WTC11 (cell line): ENCODE results near the gene ABHD16B. TPM values are rescaled to one million over a fixed set of nuclear protein-coding genes. Genes with fewer than 3 reads are reported as not detected.

Experiments used
- ATAC-seq: fragments of 200-7000 bp; cut with Tn5 transposase; 2 replicates; pipeline ENCODE4 v1.10.0; 2021; ENCODE audit warnings: mild to moderate bottlenecking, moderate library complexity
- CTCF ChIA-PET: fragments of 300-600 bp; sonication (Branson Sonifier 250); formaldehyde crosslinking; loops from one replicate; lab custom pipeline; 2021; ENCODE audit warnings: antibody characterized with exemption; lab: Charles Lee
- POLR2A ChIA-PET: fragments of 350-600 bp; sonication (Branson Sonifier 250); formaldehyde crosslinking; loops from one replicate; lab custom pipeline; 2021; ENCODE audit warnings: antibody characterized with exemption; lab: Charles Lee
- DNase-seq: peaks from one replicate; pipeline ENCODE4 v3.0.0; 2021; ENCODE audit warnings: low spot score
- H3K27ac Mint-ChIP-seq: 2 replicates; pipeline ENCODE4 v1.8.0; 2021; ENCODE audit warnings: mixed read lengths
- H3K27me3 Mint-ChIP-seq: 2 replicates; pipeline ENCODE4 v1.8.0; 2021; ENCODE audit warnings: low read depth, mild to moderate bottlenecking, moderate library complexity, mixed read lengths
- H3K36me3 Mint-ChIP-seq: 2 replicates; pipeline ENCODE4 v1.8.0; 2021; ENCODE audit warnings: mixed read lengths
- H3K4me1 Mint-ChIP-seq: 2 replicates; pipeline ENCODE4 v1.8.0; 2022; ENCODE audit warnings: mixed read lengths
- H3K4me3 Mint-ChIP-seq: 2 replicates; pipeline ENCODE4 v1.8.0; 2021; ENCODE audit warnings: mild to moderate bottlenecking, moderate library complexity, mixed read lengths
- H3K9me3 Mint-ChIP-seq: 2 replicates; pipeline ENCODE4 v1.8.0; 2021; ENCODE audit warnings: mixed read lengths
- ATF1 ChIP-seq: sonication (generic); formaldehyde crosslinking; IDR thresholded peaks from 2 replicates; pipeline ENCODE4 v1.8.1; 2023; ENCODE audit warnings: mild to moderate bottlenecking, moderate library complexity, missing genetic modification reagents
- CBFB ChIP-seq: sonication (generic); formaldehyde crosslinking; IDR thresholded peaks from 2 replicates; pipeline ENCODE4 v1.8.1; 2022; ENCODE audit warnings: mild to moderate bottlenecking, low read depth, missing genetic modification reagents
- ETV6 ChIP-seq: sonication (generic); formaldehyde crosslinking; IDR thresholded peaks from 2 replicates; pipeline ENCODE4 v1.8.1; 2022; ENCODE audit warnings: mild to moderate bottlenecking, missing genetic modification reagents
- GTF2I ChIP-seq: fragments of 250-450 bp; sonication (Bioruptor Pico); conservative IDR thresholded peaks from 2 replicates; pipeline ENCODE4 v1.4.0; 2021; ENCODE audit warnings: mild to moderate bottlenecking
- IRF2 ChIP-seq: sonication (generic); formaldehyde crosslinking; IDR thresholded peaks from 2 replicates; pipeline ENCODE4 v1.8.0; 2022; ENCODE audit warnings: low read depth, missing genetic modification reagents, borderline replicate concordance
- JAZF1 ChIP-seq: fragments of 250-450 bp; sonication (Bioruptor Pico); IDR thresholded peaks from 2 replicates; pipeline ENCODE4 v1.9.0; 2021; ENCODE audit warnings: moderate library complexity, mild to moderate bottlenecking, inconsistent platforms
- MXD4 ChIP-seq: fragments of 250-450 bp; sonication (Bioruptor Pico); IDR thresholded peaks from 2 replicates; pipeline ENCODE4 v1.8.0; 2021; ENCODE audit warnings: mild to moderate bottlenecking, moderate library complexity, borderline replicate concordance
- MYBL2 ChIP-seq: sonication (generic); formaldehyde crosslinking; IDR thresholded peaks from 2 replicates; pipeline ENCODE4 v1.8.1; 2023; ENCODE audit warnings: mild to moderate bottlenecking, moderate library complexity, missing genetic modification reagents
- NR2C2 ChIP-seq: sonication (generic); formaldehyde crosslinking; IDR thresholded peaks from 2 replicates; pipeline ENCODE4 v1.8.0; 2022; ENCODE audit warnings: mild to moderate bottlenecking, missing genetic modification reagents
- OVOL2 ChIP-seq: fragments of 250-450 bp; sonication (Bioruptor Pico); IDR thresholded peaks from 2 replicates; pipeline ENCODE4 v1.9.0; 2021; ENCODE audit warnings: mild to moderate bottlenecking, borderline replicate concordance
- RORB ChIP-seq: fragments of 250-450 bp; sonication (Bioruptor Pico); IDR thresholded peaks from 2 replicates; pipeline ENCODE4 v1.9.0; 2021; ENCODE audit warnings: mild to moderate bottlenecking
- TEAD4 ChIP-seq: sonication (generic); formaldehyde crosslinking; IDR thresholded peaks from 2 replicates; pipeline ENCODE4 v1.8.0; 2022; ENCODE audit warnings: mild to moderate bottlenecking, missing genetic modification reagents
- ZBTB21 ChIP-seq: sonication (generic); formaldehyde crosslinking; IDR thresholded peaks from 2 replicates; pipeline ENCODE4 v1.8.1; 2023; ENCODE audit warnings: mild to moderate bottlenecking, missing genetic modification reagents, borderline replicate concordance
- ZNF671 ChIP-seq: fragments of 250-450 bp; sonication (Bioruptor Pico); IDR thresholded peaks from 2 replicates; pipeline ENCODE4 v1.8.0; 2021; ENCODE audit warnings: mild to moderate bottlenecking
- total RNA-seq: library from RNA; stranded (reverse); gene quantifications from 3 replicates; pipeline ENCODE4 v1.2.3, GENCODE V29; 2021
- TF ChIP-seq, protein P1 (sequence below): sonication (generic); formaldehyde crosslinking; IDR thresholded peaks from 2 replicates; pipeline ENCODE4 v1.8.0; 2022; ENCODE audit warnings: missing genetic modification reagents
- TF ChIP-seq, protein P2 (sequence below): fragments of 250-450 bp; sonication (Bioruptor Pico); IDR thresholded peaks from 2 replicates; pipeline ENCODE4 v1.9.0; 2021; ENCODE audit warnings: moderate library complexity, mild to moderate bottlenecking, inconsistent platforms, borderline replicate concordance
- TF ChIP-seq, protein P3 (sequence below): sonication (generic); formaldehyde crosslinking; IDR thresholded peaks from 2 replicates; pipeline ENCODE4 v1.8.1; 2022; ENCODE audit warnings: mild to moderate bottlenecking, moderate library complexity, missing genetic modification reagents
- TF ChIP-seq, protein P4 (sequence below): sonication (generic); formaldehyde crosslinking; IDR thresholded peaks from 2 replicates; pipeline ENCODE4 v1.8.1; 2022; ENCODE audit warnings: missing genetic modification reagents, borderline replicate concordance
- TF ChIP-seq, protein P5 (sequence below): sonication (generic); formaldehyde crosslinking; IDR thresholded peaks from 2 replicates; pipeline ENCODE4 v1.8.1; 2022; ENCODE audit warnings: low read depth, mild to moderate bottlenecking, moderate library complexity, missing genetic modification reagents, borderline replicate concordance
- TF ChIP-seq, protein P6 (sequence below): fragments of 250-450 bp; sonication (Bioruptor Pico); IDR thresholded peaks from 2 replicates; pipeline ENCODE4 v1.8.0; 2021; ENCODE audit warnings: mild to moderate bottlenecking
- TF ChIP-seq, protein P7 (sequence below): sonication (generic); formaldehyde crosslinking; IDR thresholded peaks from 2 replicates; pipeline ENCODE4 v1.8.1; 2022; ENCODE audit warnings: low read depth, missing genetic modification reagents, borderline replicate concordance
- TF ChIP-seq, protein P8 (sequence below): sonication (generic); formaldehyde crosslinking; IDR thresholded peaks from 2 replicates; pipeline ENCODE4 v1.8.1; 2023; ENCODE audit warnings: mild to moderate bottlenecking, missing genetic modification reagents

Gene ABHD16B
- total RNA-seq, 1 experiment from 2014 or later: 0.11 TPM

DNA sequence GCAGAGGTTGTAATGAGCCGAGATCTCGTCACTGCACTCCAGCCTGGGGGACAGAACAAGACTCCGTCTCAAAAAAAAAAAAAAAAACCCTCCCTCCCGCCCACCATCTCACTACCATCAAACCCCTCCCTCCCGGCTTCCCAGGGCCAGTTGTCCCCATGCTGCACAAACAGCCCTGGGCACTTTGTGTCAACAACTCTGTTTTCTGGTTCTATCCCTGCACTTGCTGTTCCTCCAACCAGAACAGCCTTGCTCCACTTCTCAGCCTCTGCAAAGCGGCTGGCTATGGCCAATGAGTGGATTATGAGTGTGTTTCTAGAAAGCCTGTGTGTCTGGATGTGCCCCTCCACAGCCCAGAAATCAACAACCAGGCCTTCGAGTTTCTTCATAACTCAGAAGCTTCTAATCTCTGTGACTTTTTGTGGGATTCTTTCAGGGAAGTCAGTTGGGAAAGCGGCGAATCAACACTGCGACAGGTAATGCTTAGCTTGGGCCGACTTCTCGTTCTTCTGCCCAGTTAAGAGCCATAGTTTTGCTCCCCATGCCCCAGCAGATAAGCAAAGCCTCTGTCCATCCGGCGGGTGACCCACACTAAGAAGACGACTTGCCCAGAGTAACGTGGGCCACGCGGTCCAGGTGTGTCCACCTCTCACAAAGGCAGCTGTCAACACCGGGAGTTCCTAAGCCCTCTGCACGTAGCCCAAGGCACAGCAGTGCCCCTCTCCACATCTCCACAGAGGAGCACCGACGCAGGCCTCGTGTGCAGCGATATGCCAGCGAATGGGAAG is 35.8 kb upstream of the ABHD16B start (continued):
- TF ChIP-seq, protein P1, sequence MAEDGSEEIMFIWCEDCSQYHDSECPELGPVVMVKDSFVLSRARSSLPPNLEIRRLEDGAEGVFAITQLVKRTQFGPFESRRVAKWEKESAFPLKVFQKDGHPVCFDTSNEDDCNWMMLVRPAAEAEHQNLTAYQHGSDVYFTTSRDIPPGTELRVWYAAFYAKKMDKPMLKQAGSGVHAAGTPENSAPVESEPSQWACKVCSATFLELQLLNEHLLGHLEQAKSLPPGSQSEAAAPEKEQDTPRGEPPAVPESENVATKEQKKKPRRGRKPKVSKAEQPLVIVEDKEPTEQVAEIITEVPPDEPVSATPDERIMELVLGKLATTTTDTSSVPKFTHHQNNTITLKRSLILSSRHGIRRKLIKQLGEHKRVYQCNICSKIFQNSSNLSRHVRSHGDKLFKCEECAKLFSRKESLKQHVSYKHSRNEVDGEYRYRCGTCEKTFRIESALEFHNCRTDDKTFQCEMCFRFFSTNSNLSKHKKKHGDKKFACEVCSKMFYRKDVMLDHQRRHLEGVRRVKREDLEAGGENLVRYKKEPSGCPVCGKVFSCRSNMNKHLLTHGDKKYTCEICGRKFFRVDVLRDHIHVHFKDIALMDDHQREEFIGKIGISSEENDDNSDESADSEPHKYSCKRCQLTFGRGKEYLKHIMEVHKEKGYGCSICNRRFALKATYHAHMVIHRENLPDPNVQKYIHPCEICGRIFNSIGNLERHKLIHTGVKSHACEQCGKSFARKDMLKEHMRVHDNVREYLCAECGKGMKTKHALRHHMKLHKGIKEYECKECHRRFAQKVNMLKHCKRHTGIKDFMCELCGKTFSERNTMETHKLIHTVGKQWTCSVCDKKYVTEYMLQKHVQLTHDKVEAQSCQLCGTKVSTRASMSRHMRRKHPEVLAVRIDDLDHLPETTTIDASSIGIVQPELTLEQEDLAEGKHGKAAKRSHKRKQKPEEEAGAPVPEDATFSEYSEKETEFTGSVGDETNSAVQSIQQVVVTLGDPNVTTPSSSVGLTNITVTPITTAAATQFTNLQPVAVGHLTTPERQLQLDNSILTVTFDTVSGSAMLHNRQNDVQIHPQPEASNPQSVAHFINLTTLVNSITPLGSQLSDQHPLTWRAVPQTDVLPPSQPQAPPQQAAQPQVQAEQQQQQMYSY (CRISPR knock-in tag): no peak
- TF ChIP-seq CBFB (CRISPR knock-in tag) (no peak), GTF2I (no peak), NR2C2 (no peak), MYBL2 (no peak), MXD4 (no peak), TEAD4 (CRISPR knock-in tag) (no peak), RORB (CRISPR knock-in tag) (no peak), ZNF671 (no peak)
- TF ChIP-seq, protein P2, sequence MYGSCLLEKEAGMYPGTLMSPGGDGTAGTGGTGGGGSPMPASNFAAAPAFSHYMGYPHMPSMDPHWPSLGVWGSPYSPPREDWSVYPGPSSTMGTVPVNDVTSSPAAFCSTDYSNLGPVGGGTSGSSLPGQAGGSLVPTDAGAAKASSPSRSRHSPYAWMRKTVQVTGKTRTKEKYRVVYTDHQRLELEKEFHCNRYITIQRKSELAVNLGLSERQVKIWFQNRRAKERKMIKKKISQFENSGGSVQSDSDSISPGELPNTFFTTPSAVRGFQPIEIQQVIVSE: no peak
- TF ChIP-seq, protein P3, sequence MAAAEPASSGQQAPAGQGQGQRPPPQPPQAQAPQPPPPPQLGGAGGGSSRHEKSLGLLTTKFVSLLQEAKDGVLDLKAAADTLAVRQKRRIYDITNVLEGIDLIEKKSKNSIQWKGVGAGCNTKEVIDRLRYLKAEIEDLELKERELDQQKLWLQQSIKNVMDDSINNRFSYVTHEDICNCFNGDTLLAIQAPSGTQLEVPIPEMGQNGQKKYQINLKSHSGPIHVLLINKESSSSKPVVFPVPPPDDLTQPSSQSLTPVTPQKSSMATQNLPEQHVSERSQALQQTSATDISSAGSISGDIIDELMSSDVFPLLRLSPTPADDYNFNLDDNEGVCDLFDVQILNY (CRISPR knock-in tag): no peak

DNA sequence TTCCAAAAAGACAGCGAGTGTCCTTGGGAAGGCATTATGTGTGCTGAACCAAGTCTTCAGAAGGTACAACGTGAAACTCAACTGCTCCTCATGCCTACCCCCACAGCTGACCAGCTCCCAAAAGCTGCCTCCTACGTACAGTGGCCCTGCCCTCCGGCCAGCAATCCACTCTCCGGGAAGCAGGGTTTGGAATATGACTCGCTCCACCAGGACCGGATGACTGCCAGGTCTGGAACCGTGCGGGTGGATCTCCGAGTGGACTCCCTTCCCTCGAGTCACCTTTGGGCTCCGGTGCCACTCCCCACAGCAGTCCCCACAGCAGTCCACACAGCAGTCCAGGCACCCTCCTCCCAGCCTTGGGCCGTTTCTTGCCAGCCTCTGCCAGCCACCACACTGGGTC is 34.5 kb upstream of the ABHD16B start:
- no peak for ATAC-seq
- no peak for DNase-seq
- H3K27ac Mint-ChIP-seq: no peak overlapping the region
- POLR2A ChIA-PET: interaction anchor here (0.7 kb wide), 1 partner anchor 32 kb away, joined by 4 read pairs; no protein-coding TSS in a partner anchor
- no peak overlapping the region for H3K4me3 Mint-ChIP-seq
- no peaks in the 10 kb centered on the region for H3K36me3 Mint-ChIP-seq
- CTCF ChIA-PET: no interaction called here
- H3K27me3 Mint-ChIP-seq: peaks cover 22% of the 10 kb centered on the region
- peaks cover 28% of the 10 kb centered on the region for H3K4me1 Mint-ChIP-seq
- no peaks in the 10 kb centered on the region for H3K9me3 Mint-ChIP-seq
- TF ChIP-seq, protein P4, sequence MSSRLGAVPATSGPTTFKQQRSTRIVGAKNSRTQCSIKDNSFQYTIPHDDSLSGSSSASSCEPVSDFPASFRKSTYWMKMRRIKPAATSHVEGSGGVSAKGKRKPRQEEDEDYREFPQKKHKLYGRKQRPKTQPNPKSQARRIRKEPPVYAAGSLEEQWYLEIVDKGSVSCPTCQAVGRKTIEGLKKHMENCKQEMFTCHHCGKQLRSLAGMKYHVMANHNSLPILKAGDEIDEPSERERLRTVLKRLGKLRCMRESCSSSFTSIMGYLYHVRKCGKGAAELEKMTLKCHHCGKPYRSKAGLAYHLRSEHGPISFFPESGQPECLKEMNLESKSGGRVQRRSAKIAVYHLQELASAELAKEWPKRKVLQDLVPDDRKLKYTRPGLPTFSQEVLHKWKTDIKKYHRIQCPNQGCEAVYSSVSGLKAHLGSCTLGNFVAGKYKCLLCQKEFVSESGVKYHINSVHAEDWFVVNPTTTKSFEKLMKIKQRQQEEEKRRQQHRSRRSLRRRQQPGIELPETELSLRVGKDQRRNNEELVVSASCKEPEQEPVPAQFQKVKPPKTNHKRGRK (CRISPR knock-in tag): no peak
- TF ChIP-seq IRF2 (CRISPR knock-in tag) (no peak), JAZF1 (CRISPR knock-in tag) (no peak), OVOL2 (no peak), ZBTB21 (CRISPR knock-in tag) (no peak), ATF1 (no peak), GTF2I (no peak), ETV6 (CRISPR knock-in tag) (no peak)
- TF ChIP-seq, protein P2: no peak
- TF ChIP-seq, protein P5, sequence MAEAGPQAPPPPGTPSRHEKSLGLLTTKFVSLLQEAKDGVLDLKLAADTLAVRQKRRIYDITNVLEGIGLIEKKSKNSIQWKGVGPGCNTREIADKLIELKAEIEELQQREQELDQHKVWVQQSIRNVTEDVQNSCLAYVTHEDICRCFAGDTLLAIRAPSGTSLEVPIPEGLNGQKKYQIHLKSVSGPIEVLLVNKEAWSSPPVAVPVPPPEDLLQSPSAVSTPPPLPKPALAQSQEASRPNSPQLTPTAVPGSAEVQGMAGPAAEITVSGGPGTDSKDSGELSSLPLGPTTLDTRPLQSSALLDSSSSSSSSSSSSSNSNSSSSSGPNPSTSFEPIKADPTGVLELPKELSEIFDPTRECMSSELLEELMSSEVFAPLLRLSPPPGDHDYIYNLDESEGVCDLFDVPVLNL (CRISPR knock-in tag): no peak
- TF ChIP-seq, protein P6, sequence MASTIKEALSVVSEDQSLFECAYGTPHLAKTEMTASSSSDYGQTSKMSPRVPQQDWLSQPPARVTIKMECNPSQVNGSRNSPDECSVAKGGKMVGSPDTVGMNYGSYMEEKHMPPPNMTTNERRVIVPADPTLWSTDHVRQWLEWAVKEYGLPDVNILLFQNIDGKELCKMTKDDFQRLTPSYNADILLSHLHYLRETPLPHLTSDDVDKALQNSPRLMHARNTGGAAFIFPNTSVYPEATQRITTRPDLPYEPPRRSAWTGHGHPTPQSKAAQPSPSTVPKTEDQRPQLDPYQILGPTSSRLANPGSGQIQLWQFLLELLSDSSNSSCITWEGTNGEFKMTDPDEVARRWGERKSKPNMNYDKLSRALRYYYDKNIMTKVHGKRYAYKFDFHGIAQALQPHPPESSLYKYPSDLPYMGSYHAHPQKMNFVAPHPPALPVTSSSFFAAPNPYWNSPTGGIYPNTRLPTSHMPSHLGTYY (CRISPR knock-in tag): no peak
- TF ChIP-seq, protein P7, sequence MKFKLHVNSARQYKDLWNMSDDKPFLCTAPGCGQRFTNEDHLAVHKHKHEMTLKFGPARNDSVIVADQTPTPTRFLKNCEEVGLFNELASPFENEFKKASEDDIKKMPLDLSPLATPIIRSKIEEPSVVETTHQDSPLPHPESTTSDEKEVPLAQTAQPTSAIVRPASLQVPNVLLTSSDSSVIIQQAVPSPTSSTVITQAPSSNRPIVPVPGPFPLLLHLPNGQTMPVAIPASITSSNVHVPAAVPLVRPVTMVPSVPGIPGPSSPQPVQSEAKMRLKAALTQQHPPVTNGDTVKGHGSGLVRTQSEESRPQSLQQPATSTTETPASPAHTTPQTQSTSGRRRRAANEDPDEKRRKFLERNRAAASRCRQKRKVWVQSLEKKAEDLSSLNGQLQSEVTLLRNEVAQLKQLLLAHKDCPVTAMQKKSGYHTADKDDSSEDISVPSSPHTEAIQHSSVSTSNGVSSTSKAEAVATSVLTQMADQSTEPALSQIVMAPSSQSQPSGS (CRISPR knock-in tag): no peak
- TF ChIP-seq, protein P8, sequence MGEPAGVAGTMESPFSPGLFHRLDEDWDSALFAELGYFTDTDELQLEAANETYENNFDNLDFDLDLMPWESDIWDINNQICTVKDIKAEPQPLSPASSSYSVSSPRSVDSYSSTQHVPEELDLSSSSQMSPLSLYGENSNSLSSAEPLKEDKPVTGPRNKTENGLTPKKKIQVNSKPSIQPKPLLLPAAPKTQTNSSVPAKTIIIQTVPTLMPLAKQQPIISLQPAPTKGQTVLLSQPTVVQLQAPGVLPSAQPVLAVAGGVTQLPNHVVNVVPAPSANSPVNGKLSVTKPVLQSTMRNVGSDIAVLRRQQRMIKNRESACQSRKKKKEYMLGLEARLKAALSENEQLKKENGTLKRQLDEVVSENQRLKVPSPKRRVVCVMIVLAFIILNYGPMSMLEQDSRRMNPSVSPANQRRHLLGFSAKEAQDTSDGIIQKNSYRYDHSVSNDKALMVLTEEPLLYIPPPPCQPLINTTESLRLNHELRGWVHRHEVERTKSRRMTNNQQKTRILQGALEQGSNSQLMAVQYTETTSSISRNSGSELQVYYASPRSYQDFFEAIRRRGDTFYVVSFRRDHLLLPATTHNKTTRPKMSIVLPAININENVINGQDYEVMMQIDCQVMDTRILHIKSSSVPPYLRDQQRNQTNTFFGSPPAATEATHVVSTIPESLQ (CRISPR knock-in tag): no peak
